ENCODE data around the gene SH3TC2.

SH3TC2 gene

DNA sequence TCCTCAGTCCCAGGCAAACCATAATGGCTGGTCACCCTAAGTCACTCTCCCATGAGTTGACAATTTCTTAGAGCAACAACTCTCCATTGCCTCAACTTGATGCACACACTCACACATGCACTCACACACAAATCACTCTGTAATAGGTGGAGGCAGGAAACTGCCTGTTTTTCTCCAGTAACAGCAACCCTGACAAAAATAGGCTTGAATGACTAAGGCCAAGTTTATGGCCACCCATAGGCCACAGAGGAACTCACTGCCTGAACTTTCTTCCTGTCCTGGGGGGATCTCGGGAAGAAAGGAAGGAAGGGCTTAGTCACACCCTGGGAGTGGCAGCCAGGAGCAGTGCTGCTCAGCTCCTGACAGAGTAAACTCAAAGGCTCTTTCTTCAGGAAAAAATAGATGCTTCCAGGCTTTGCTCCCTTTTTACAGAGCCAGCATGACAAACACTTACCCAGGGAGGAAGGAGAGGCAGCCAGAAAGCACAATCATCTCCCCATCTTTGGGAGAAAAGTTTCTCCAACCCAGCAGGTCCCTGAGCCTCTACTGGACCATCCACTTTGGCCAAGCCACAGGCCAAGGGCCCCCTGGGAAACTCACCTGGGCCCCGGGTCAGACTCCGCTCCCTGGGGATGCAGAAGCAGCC, 368 bp downstream of the SH3TC2 start:
- no peak overlapping the region for H3K4me3 ChIP-seq (replicated peaks in 1 of 2; ENCODE audit: low read depth in 2 of 2, low read length in 2 of 2)
- TF ChIP-seq, protein P1, sequence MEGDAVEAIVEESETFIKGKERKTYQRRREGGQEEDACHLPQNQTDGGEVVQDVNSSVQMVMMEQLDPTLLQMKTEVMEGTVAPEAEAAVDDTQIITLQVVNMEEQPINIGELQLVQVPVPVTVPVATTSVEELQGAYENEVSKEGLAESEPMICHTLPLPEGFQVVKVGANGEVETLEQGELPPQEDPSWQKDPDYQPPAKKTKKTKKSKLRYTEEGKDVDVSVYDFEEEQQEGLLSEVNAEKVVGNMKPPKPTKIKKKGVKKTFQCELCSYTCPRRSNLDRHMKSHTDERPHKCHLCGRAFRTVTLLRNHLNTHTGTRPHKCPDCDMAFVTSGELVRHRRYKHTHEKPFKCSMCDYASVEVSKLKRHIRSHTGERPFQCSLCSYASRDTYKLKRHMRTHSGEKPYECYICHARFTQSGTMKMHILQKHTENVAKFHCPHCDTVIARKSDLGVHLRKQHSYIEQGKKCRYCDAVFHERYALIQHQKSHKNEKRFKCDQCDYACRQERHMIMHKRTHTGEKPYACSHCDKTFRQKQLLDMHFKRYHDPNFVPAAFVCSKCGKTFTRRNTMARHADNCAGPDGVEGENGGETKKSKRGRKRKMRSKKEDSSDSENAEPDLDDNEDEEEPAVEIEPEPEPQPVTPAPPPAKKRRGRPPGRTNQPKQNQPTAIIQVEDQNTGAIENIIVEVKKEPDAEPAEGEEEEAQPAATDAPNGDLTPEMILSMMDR (IDR thresholded peaks at IDR 0.05; ENCODE audit: low read depth, low read length): no peak
- peak; percentile 84 to 91 for DNase-seq (ENCODE audit: low read depth in 2 of 2)

- no peak overlapping the region for H3K4me3 ChIP-seq (replicated peaks in 1 of 2; ENCODE audit: low read depth in 2 of 2, low read length in 2 of 2)
- TF ChIP-seq, protein P1 (IDR thresholded peaks at IDR 0.05; ENCODE audit: low read depth, low read length): no peak
- no peak for DNase-seq (ENCODE audit: low read depth in 2 of 2)
Observed at GRCh38 chr5:149061341-149061740, 1.5 kb downstream of the SH3TC2 start.

- peak; percentile 63 to 68 for DNase-seq (ENCODE audit: low read depth in 2 of 2)
- TF ChIP-seq, protein P1 (IDR thresholded peaks at IDR 0.05; ENCODE audit: low read depth, low read length): no peak
- no peak overlapping the region for H3K4me3 ChIP-seq (replicated peaks in 1 of 2; ENCODE audit: low read depth in 2 of 2, low read length in 2 of 2)
Observed at GRCh38 chr5:149060325-149060724, 2.5 kb downstream of the SH3TC2 start.

- H3K4me3 ChIP-seq (replicated peaks in 1 of 2; ENCODE audit: low read depth in 2 of 2, low read length in 2 of 2): no peak overlapping the region
- no peak for DNase-seq (ENCODE audit: low read depth in 2 of 2)
Observed at GRCh38 chr5:149056616-149057165, 6.2 kb downstream of the SH3TC2 start.

GRCh38 chr5:149054416-149054815, 8.4 kb downstream of the SH3TC2 start:
- DNase-seq (ENCODE audit: low read depth in 2 of 2): no peak
- TF ChIP-seq, protein P1 (IDR thresholded peaks at IDR 0.05; ENCODE audit: low read depth, low read length): no peak
- H3K4me3 ChIP-seq (replicated peaks in 1 of 2; ENCODE audit: low read depth in 2 of 2, low read length in 2 of 2): no peak overlapping the region

More at GRCh38 chr5:149056616-149057165, 6.2 kb downstream of the SH3TC2 start:
- TF ChIP-seq, protein P1 (IDR thresholded peaks at IDR 0.05; ENCODE audit: low read depth, low read length): no peak

GRCh38 chr5:149053072-149053695, 9.7 kb downstream of the SH3TC2 start:
- peak; percentile 43 to 62 for DNase-seq (ENCODE audit: low read depth in 2 of 2)
- H3K4me3 ChIP-seq (replicated peaks in 1 of 2; ENCODE audit: low read depth in 2 of 2, low read length in 2 of 2): no peak overlapping the region
- TF ChIP-seq, protein P1 (IDR thresholded peaks at IDR 0.05; ENCODE audit: low read depth, low read length): no peak
